SK-N-SH (cell line): ENCODE measurements around the gene CMTM8. TPM values are rescaled to one million over a fixed set of nuclear protein-coding genes. Genes with fewer than 3 reads are reported as not detected.

Source experiments
- CTCF ChIA-PET: fragments of 300-600, 350-600 bp; formaldehyde crosslinking; extraction: SDS; loops from one replicate; lab custom pipeline; 2021; lab: Yijun Ruan, JAX
- POLR2A ChIA-PET: fragments of 350-600 bp; sonication (Branson Sonifier 250); formaldehyde crosslinking; extraction: SDS; loops from one replicate; lab custom pipeline; 2020; ENCODE audit warnings: antibody characterized with exemption, inconsistent platforms; lab: Yijun Ruan, JAX
- DNase-seq: peaks from one replicate; pipeline ENCODE4 v3.0.0; 2012
- H2AFZ ChIP-seq: fragments of 200-600 bp; sonication (generic); 2 replicates; pipeline ENCODE4 v1.8.1; 2016; ENCODE audit warnings: antibody characterized with exemption, mild to moderate bottlenecking, low read depth
- H3F3A ChIP-seq: fragments of 200-600 bp; sonication (generic); replicated peaks from 2 replicates; pipeline ENCODE3; 2016; ENCODE audit warnings: antibody characterized with exemption, mild to moderate bottlenecking; ENCODE audit not compliant: insufficient read depth
- H3K27ac ChIP-seq, 2 experiments: fragments of 200-500 bp in 1 of 2; fragments of 200-600 bp in 1 of 2; sonication (Bioruptor generic) in 1 of 2; sonication (generic), shearing (Covaris generic) in 1 of 2; 2 replicates each; pipeline versions ENCODE4 v1.5.1 to v1.6.1; 2014 to 2016; ENCODE audit warnings: low read depth in 2 of 2, inconsistent platforms in 1 of 2, low read length in 1 of 2, mild to moderate bottlenecking in 1 of 2, mixed read lengths in 1 of 2
- H3K27me3 ChIP-seq: fragments of 200-600 bp; sonication (generic), shearing (Covaris generic); 2 replicates; pipeline ENCODE4 v1.6.1; 2016; ENCODE audit warnings: mixed run types; ENCODE audit not compliant: insufficient read depth
- H3K36me3 ChIP-seq, 2 experiments: fragments of 200-500 bp in 1 of 2; fragments of 200-600 bp in 1 of 2; sonication (Bioruptor generic) in 1 of 2; sonication (generic) in 1 of 2; replicated peaks in 1 of 2; 2 replicates each; pipeline versions ENCODE3 to v1.5.1; 2014 to 2016; ENCODE audit warnings: low read length in 1 of 2, mild to moderate bottlenecking in 1 of 2; ENCODE audit not compliant: insufficient read depth in 2 of 2, control insufficient read depth in 1 of 2
- H3K4me1 ChIP-seq, 2 experiments: fragments of 200-500 bp in 1 of 2; fragments of 200-600 bp in 1 of 2; sonication (Bioruptor generic) in 1 of 2; sonication (generic), shearing (Covaris generic) in 1 of 2; 2 replicates each; pipeline versions ENCODE4 v1.5.1 to v1.6.1; 2014 to 2016; ENCODE audit warnings: low read depth in 1 of 2, low read length in 1 of 2, mixed run types in 1 of 2; ENCODE audit not compliant: insufficient read depth in 2 of 2, control insufficient read depth in 1 of 2
- H3K4me2 ChIP-seq: fragments of 200-600 bp; sonication (generic), shearing (Covaris generic); 2 replicates; pipeline ENCODE4 v1.6.1; 2017; ENCODE audit warnings: mixed run types
- H3K4me3 ChIP-seq, 2 experiments: fragments of 200-500 bp in 1 of 2; fragments of 200-600 bp in 1 of 2; sonication (Bioruptor generic) in 1 of 2; sonication (generic), shearing (Covaris generic) in 1 of 2; 2 replicates each; pipeline versions ENCODE4 v1.5.1 to v1.8.1; 2014 to 2016; ENCODE audit warnings: low read depth in 2 of 2, inconsistent platforms in 1 of 2, low read length in 1 of 2, mild to moderate bottlenecking in 1 of 2, mixed read lengths in 1 of 2, moderate library complexity in 1 of 2
- H3K79me2 ChIP-seq: fragments of 200-600 bp; sonication (generic); 2 replicates; pipeline ENCODE4 v1.8.1; 2017; ENCODE audit warnings: mild to moderate bottlenecking; ENCODE audit not compliant: insufficient read depth
- H3K9ac ChIP-seq: fragments of 200-600 bp; sonication (generic); 2 replicates; pipeline ENCODE4 v1.6.1; 2017; ENCODE audit warnings: mixed run types
- H3K9me2 ChIP-seq: fragments of 200-600 bp; sonication (generic); 2 replicates; pipeline ENCODE4 v1.6.1; 2017; ENCODE audit warnings: mixed run types
- H3K9me3 ChIP-seq: fragments of 200-600 bp; sonication (generic); 2 replicates; pipeline ENCODE4 v1.6.1; 2017; ENCODE audit warnings: mixed run types, mild to moderate bottlenecking, moderate library complexity
- H4K20me1 ChIP-seq: fragments of 200-600 bp; sonication (generic); 2 replicates; pipeline ENCODE4 v1.6.1; 2017; ENCODE audit warnings: mild to moderate bottlenecking, mixed run types; ENCODE audit not compliant: insufficient read depth
- CTCF ChIP-seq: fragments of 200-600 bp; sonication (generic); IDR thresholded peaks from 2 replicates; pipeline ENCODE4 v1.6.1; 2017; ENCODE audit warnings: antibody characterized with exemption, mild to moderate bottlenecking, moderate library complexity
- EP300 ChIP-seq, 2 experiments: IDR thresholded peaks; 2 replicates each; pipeline versions ENCODE4 v1.4.0 to v1.6.1; 2012; ENCODE audit warnings: borderline replicate concordance in 1 of 2, low read depth in 1 of 2, low read length in 1 of 2
- EZH2phosphoT487 ChIP-seq: fragments of 200-600 bp; sonication (generic); IDR thresholded peaks from 2 replicates; pipeline ENCODE4 v1.6.1; 2017; ENCODE audit warnings: low read depth, mixed run types, mild to moderate bottlenecking, antibody characterized with exemption, moderate library complexity, borderline replicate concordance
- FOXJ3 ChIP-seq: sonication (generic); formaldehyde crosslinking; IDR thresholded peaks from 2 replicates; pipeline ENCODE4 v1.5.1; 2020; ENCODE audit warnings: mild to moderate bottlenecking, missing genetic modification reagents
- FOXM1 ChIP-seq: IDR thresholded peaks from 2 replicates; pipeline ENCODE4 v1.4.0; 2012; ENCODE audit warnings: low read depth, mild to moderate bottlenecking
- GABPA ChIP-seq: IDR thresholded peaks from 2 replicates; pipeline ENCODE4 v1.4.0; 2012; ENCODE audit warnings: low read depth, mild to moderate bottlenecking
- GATA2 ChIP-seq: sonication (generic); formaldehyde crosslinking; IDR thresholded peaks from 2 replicates; pipeline ENCODE4 v1.5.0; 2020; ENCODE audit warnings: mild to moderate bottlenecking, missing genetic modification reagents
- MEF2A ChIP-seq: IDR thresholded peaks from 2 replicates; pipeline ENCODE4 v1.4.0; 2012; ENCODE audit warnings: low read depth, borderline replicate concordance
- NFIC ChIP-seq: IDR thresholded peaks from 2 replicates; pipeline ENCODE4 v1.4.0; 2012; ENCODE audit warnings: borderline replicate concordance
- POLR2AphosphoS5 ChIP-seq: IDR thresholded peaks from 2 replicates; pipeline ENCODE4 v1.6.1; 2012; ENCODE audit warnings: low read depth, low read length
- RAD21 ChIP-seq: IDR thresholded peaks from 2 replicates; pipeline ENCODE4 v1.6.1; 2012; ENCODE audit warnings: mild to moderate bottlenecking, low read length
- RFX5 ChIP-seq: IDR thresholded peaks from 2 replicates; pipeline ENCODE4 v1.6.1; 2012; ENCODE audit warnings: mild to moderate bottlenecking, improper control_type of control experiment, low read length
- SIN3A ChIP-seq: IDR thresholded peaks from 2 replicates; pipeline ENCODE4 v1.6.1; 2012; ENCODE audit warnings: low read depth, mild to moderate bottlenecking, low read length, moderate library complexity, borderline replicate concordance
- TCF12 ChIP-seq: IDR thresholded peaks from 2 replicates; pipeline ENCODE4 v1.4.0; 2012
- YY1 ChIP-seq: IDR thresholded peaks from 2 replicates; pipeline ENCODE4 v1.4.0; 2012; ENCODE audit warnings: low read depth, mild to moderate bottlenecking
- ZBTB33 ChIP-seq: IDR thresholded peaks from 2 replicates; pipeline ENCODE4 v1.4.0; 2012; ENCODE audit warnings: low read depth, borderline replicate concordance
- WGBS: methylation state at CpG from one replicate; pipeline ENCODE4 v1.1.6; 2017; ENCODE audit warnings: low lambda C conversion rate; 5-methylcytosine and 5-hydroxymethylcytosine counted together
- polyA plus RNA-seq, 3 experiments: library from polyadenylated mRNA; depleted of rRNA; stranded (reverse); fragments of >200 nt; gene quantifications; 2 replicates each; pipeline ENCODE4 v1.2.3, GENCODE V29; 2012

The CMTM8 gene
- polyA plus RNA-seq, 1 of the 3 experiments (the other 2 are of a cell fraction): 9.7 TPM

GRCh38 chr3:32276279-32276841 lies 37.9 kb downstream of the CMTM8 start:
- CTCF ChIA-PET: interaction anchor here (0.9 to 1.9 kb wide), 5 partner anchors 12 to 21 kb away, joined by 4 to 5 read pairs (median 5); no protein-coding TSS in a partner anchor
- Histone ChIP-seq H3K27ac (no peak overlapping the region), H3K9me3 (no peaks in the 10 kb centered on the region), H3K27me3 (no peaks in the 10 kb centered on the region), H3K4me3 (no peak overlapping the region), H3K9ac (no peak overlapping the region), H3K36me3 (no peaks in the 10 kb centered on the region), H4K20me1 (no peaks in the 10 kb centered on the region), H3K9me2 (no peaks in the 10 kb centered on the region), H3K4me2 (no peak overlapping the region), H3F3A (no peaks in the 10 kb centered on the region), H2AFZ (no peak overlapping the region), H3K79me2 (no peaks in the 10 kb centered on the region), H3K4me1 (no peaks in the 10 kb centered on the region)
- 83% methylated on average over 4 of the region's 4 CpGs for WGBS
- DNase-seq: no peak
- POLR2A ChIA-PET: no interaction called here
- TF ChIP-seq YY1 (no peak), MEF2A (no peak), EP300 (IDR thresholded peaks at IDR 0.05; ENCODE audit: borderline replicate concordance in 1 of 2, low read depth in 1 of 2, low read length in 1 of 2) (no peak), GABPA (no peak), GATA2 (no peak), SIN3A (no peak), TCF12 (no peak), RFX5 (no peak), RAD21 (no peak), CTCF (no peak)

GRCh38 chr3:32278714-32279113 lies 40.2 kb downstream of the CMTM8 start:
- TF ChIP-seq FOXJ3 (CRISPR knock-in tag) (no peak), NFIC (no peak), EP300 (IDR thresholded peaks at IDR 0.05; ENCODE audit: borderline replicate concordance in 1 of 2, low read depth in 1 of 2, low read length in 1 of 2) (no peak), POLR2AphosphoS5 (no peak), FOXM1 (no peak), EZH2phosphoT487 (no peak), ZBTB33 (no peak), MEF2A (no peak), SIN3A (no peak), TCF12 (no peak)
- Histone ChIP-seq H3F3A (no peaks in the 10 kb centered on the region), H3K4me3 (no peak overlapping the region), H3K79me2 (no peaks in the 10 kb centered on the region), H4K20me1 (no peaks in the 10 kb centered on the region), H3K4me1 (no peaks in the 10 kb centered on the region), H3K36me3 (no peaks in the 10 kb centered on the region), H3K27me3 (no peaks in the 10 kb centered on the region), H2AFZ (no peak overlapping the region), H3K9ac (no peak overlapping the region), H3K4me2 (no peak overlapping the region), H3K27ac (no peak overlapping the region), H3K9me2 (no peaks in the 10 kb centered on the region), H3K9me3 (no peaks in the 10 kb centered on the region)
- WGBS: 18% methylated on average over 2 of the region's 2 CpGs
- ChIA-PET CTCF (interaction anchor here (0.6 kb wide), 1 partner anchor 134 kb away, joined by 3 read pairs; no protein-coding TSS in a partner anchor), POLR2A (no interaction called here)
- DNase-seq: no peak
